GM12878 (cell line): ENCODE measurements around the gene UNCX. TPM values are rescaled to one million over a fixed set of nuclear protein-coding genes. Genes with fewer than 3 reads are reported as not detected.

ENCODE experiments used
- ATAC-seq: fragments of 200-7000 bp; cut with Tn5 transposase; 3 replicates; pipeline ENCODE4 v1.9.1; 2020; ENCODE audit warnings: mild to moderate bottlenecking, moderate library complexity
- BruUV-seq: library from RNA; stranded (reverse); fragments of 400-500 nt; replicated peaks from 2 replicates; lab custom pipeline; 2021; lab: Mats Ljungman, UMichigan
- CTCF ChIA-PET: fragments of 300-600 bp; sonication (Branson Sonifier 250); formaldehyde crosslinking; extraction: SDS; loops from one replicate; lab custom pipeline; 2021; ENCODE audit warnings: inconsistent platforms; lab: Yijun Ruan, JAX
- POLR2A ChIA-PET: fragments of 350-600 bp; formaldehyde crosslinking; extraction: SDS; loops from one replicate; lab custom pipeline; 2021; ENCODE audit warnings: inconsistent platforms; lab: Charles Lee
- RAD21 ChIA-PET: fragments of 300-600 bp; sonication (Branson Sonifier 250); formaldehyde crosslinking; loops from one replicate; lab custom pipeline; 2023; ENCODE audit warnings: antibody characterized with exemption; ENCODE audit not compliant: unreplicated experiment; lab: Charles Lee
- SMC1A ChIA-PET: fragments of 300-600 bp; sonication (Branson Sonifier 250); formaldehyde crosslinking; loops from one replicate; lab custom pipeline; 2023; ENCODE audit not compliant: unreplicated experiment, uncharacterized antibody; lab: Charles Lee
- DNase-seq: peaks from one replicate; pipeline ENCODE4 v3.0.0-alpha.2; 2011; ENCODE audit warnings: low read depth, low spot score
- FAIRE-seq: peaks from 3 replicates; lab custom pipeline; 2011; peaks lifted over from hg19 to GRCh38; lab: Jason Lieb, UNC
- H2AFZ ChIP-seq: 2 replicates; pipeline ENCODE4 v1.6.0; 2011; ENCODE audit warnings: low read depth, low read length, control low read depth; ENCODE audit not compliant: control insufficient read depth
- H3K27ac ChIP-seq: 2 replicates; pipeline ENCODE4 v1.5.1; 2011; ENCODE audit warnings: control low read depth; ENCODE audit not compliant: control insufficient read depth, insufficient read depth
- H3K27me3 ChIP-seq, 2 experiments: replicated peaks in 1 of 2; 2 replicates each; pipeline versions ENCODE4 v1.6.0 to v1.6.1; 2011; ENCODE audit warnings: low read length in 1 of 2; ENCODE audit not compliant: control insufficient read depth in 2 of 2, insufficient read depth in 2 of 2
- H3K36me3 ChIP-seq, 2 experiments: 2 replicates each; pipeline ENCODE4 v1.5.1; 2011; ENCODE audit warnings: low read length in 1 of 2; ENCODE audit not compliant: control insufficient read depth in 2 of 2, insufficient read depth in 2 of 2
- H3K4me1 ChIP-seq: 2 replicates; pipeline ENCODE4 v1.6.1; 2011; ENCODE audit warnings: mild to moderate bottlenecking, low read length, moderate library complexity, mixed read lengths; ENCODE audit not compliant: control insufficient read depth, insufficient read depth
- H3K4me2 ChIP-seq: 2 replicates; pipeline ENCODE4 v1.6.0; 2011; ENCODE audit warnings: control low read depth; ENCODE audit not compliant: control insufficient read depth, insufficient read depth
- H3K4me3 ChIP-seq: fragments of 200-600 bp; sonication (generic); 2 replicates; pipeline ENCODE4 v1.5.1; 2016
- H3K79me2 ChIP-seq: 2 replicates; pipeline ENCODE4 v1.6.0; 2011; ENCODE audit warnings: low read length; ENCODE audit not compliant: control insufficient read depth, insufficient read depth
- H3K9ac ChIP-seq: 2 replicates; pipeline ENCODE4 v1.8.0; 2011; ENCODE audit warnings: low read length, control low read depth, mixed read lengths; ENCODE audit not compliant: control insufficient read depth, insufficient read depth
- H3K9me3 ChIP-seq: replicated peaks from 3 replicates; pipeline ENCODE4 v1.5.1; 2011; ENCODE audit warnings: mild to moderate bottlenecking, low read length; ENCODE audit not compliant: control insufficient read depth, insufficient read depth
- H4K20me1 ChIP-seq: 2 replicates; pipeline ENCODE4 v1.6.0; 2011; ENCODE audit not compliant: control insufficient read depth, insufficient read depth
- CTCF ChIP-seq, 3 experiments: IDR thresholded peaks in 2 of 3; conservative IDR thresholded peaks in 1 of 3; 2 replicates each; pipeline ENCODE4 v1.5.1; 2011; ENCODE audit warnings: low read depth in 3 of 3, low read length in 3 of 3, mild to moderate bottlenecking in 3 of 3, control low read depth in 2 of 3, moderate library complexity in 2 of 3, inconsistent platforms in 1 of 3, mixed read lengths in 1 of 3; ENCODE audit not compliant: control insufficient read depth in 2 of 3, insufficient read depth in 1 of 3; ENCODE audit errors: extremely low read depth in 1 of 3
- EGR1 ChIP-seq, 2 experiments: IDR thresholded peaks; 1 replicate in 1 of 2; 2 replicates in 1 of 2; pipeline ENCODE4 v1.6.1; 2011 to 2012; ENCODE audit warnings: low read depth in 2 of 2, low read length in 2 of 2, borderline replicate concordance in 1 of 2, mild to moderate bottlenecking in 1 of 2, moderate library complexity in 1 of 2
- ELK1 ChIP-seq: IDR thresholded peaks from 2 replicates; pipeline ENCODE4 v1.6.1; 2012; ENCODE audit warnings: low read depth, low read length, improper control_type of control experiment
- ESRRA ChIP-seq: IDR thresholded peaks from 2 replicates; pipeline ENCODE4 v1.6.1; 2012; ENCODE audit warnings: mild to moderate bottlenecking, low read length, improper control_type of control experiment
- ETV6 ChIP-seq, 2 experiments: fragments of 450-650 bp in 1 of 2; IDR thresholded peaks in 1 of 2; conservative IDR thresholded peaks in 1 of 2; 2 replicates each; pipeline ENCODE4 v1.6.1; 2014; ENCODE audit warnings: antibody characterized with exemption in 1 of 2, borderline replicate concordance in 1 of 2, low read depth in 1 of 2, mild to moderate bottlenecking in 1 of 2, moderate library complexity in 1 of 2
- FOS ChIP-seq: IDR thresholded peaks from 3 replicates; pipeline ENCODE4 v1.6.1; 2011; ENCODE audit warnings: borderline replicate concordance; ENCODE audit not compliant: insufficient read length; ENCODE audit errors: extremely low read depth
- FOXK2 ChIP-seq: fragments of 450-650 bp; IDR thresholded peaks from 2 replicates; pipeline ENCODE4 v1.6.1; 2017; ENCODE audit warnings: mild to moderate bottlenecking, moderate library complexity
- GABPA ChIP-seq: IDR thresholded peaks from 2 replicates; pipeline ENCODE4 v1.6.1; 2014; ENCODE audit warnings: antibody characterized with exemption, low read depth, mild to moderate bottlenecking, inconsistent platforms
- MLLT1 ChIP-seq: fragments of 450-650 bp; IDR thresholded peaks from 2 replicates; pipeline ENCODE4 v1.6.1; 2016; ENCODE audit warnings: mild to moderate bottlenecking
- NFXL1 ChIP-seq: fragments of 450-650 bp; IDR thresholded peaks from 2 replicates; pipeline ENCODE4 v1.6.1; 2017; ENCODE audit warnings: antibody characterized with exemption, mild to moderate bottlenecking, borderline replicate concordance
- NKRF ChIP-seq: fragments of 450-650 bp; conservative IDR thresholded peaks from 2 replicates; pipeline ENCODE4 v1.6.1; 2017; ENCODE audit warnings: mild to moderate bottlenecking, moderate library complexity
- NR2F1 ChIP-seq: fragments of 450-650 bp; conservative IDR thresholded peaks from 2 replicates; pipeline ENCODE4 v1.6.1; 2017; ENCODE audit warnings: mild to moderate bottlenecking
- RAD21 ChIP-seq: IDR thresholded peaks from 2 replicates; pipeline ENCODE4 v1.6.1; 2011; ENCODE audit warnings: mild to moderate bottlenecking, low read depth, low read length, moderate library complexity; ENCODE audit not compliant: insufficient read depth
- RELA ChIP-seq: fragments of 450-650 bp; IDR thresholded peaks from 2 replicates; pipeline ENCODE4 v1.8.0; 2014; ENCODE audit warnings: borderline replicate concordance; ENCODE audit not compliant: partially characterized antibody
- SIN3A ChIP-seq: IDR thresholded peaks from 2 replicates; pipeline ENCODE4 v1.6.1; 2012; ENCODE audit warnings: low read depth, low read length, improper control_type of control experiment
- SMARCA5 ChIP-seq: fragments of 450-650 bp; IDR thresholded peaks from 2 replicates; pipeline ENCODE4 v1.6.1; 2017; ENCODE audit warnings: mild to moderate bottlenecking
- WGBS: methylation state at CpG from one replicate; pipeline ENCODE4 v1.1.6; 2016; ENCODE audit warnings: low lambda C conversion rate; ENCODE audit not compliant: insufficient replicate concordance, insufficient coverage; ENCODE audit errors: missing lambda C conversion rate; 5-methylcytosine and 5-hydroxymethylcytosine counted together
- in situ Hi-C: fragments of 300-500 bp; cut with MboI; formaldehyde crosslinking; loops from 9 replicates; pipeline ENCODE4 v1.14.3; 2018; ENCODE audit warnings: mixed read lengths
- intact Hi-C: fragments of 100-400 bp; cut with micrococcal nuclease; formaldehyde crosslinking; loops from one replicate; pipeline ENCODE4 v1.14.2; 2022; ENCODE audit not compliant: unreplicated experiment
- polyA plus RNA-seq, 11 experiments: library from polyadenylated mRNA; depleted of rRNA in 4 of 11; unstranded in 6 of 11; stranded (reverse) in 5 of 11; fragments of >200 nt; fragmentation: Nextera tagmentation in 4 of 11; fragmentation: Illumina TruSeq in 1 of 11; extraction: Ambion mirVana in 4 of 11; extraction: Trizol in 1 of 11; gene quantifications; 1 replicate in 1 of 11; 2 replicates in 10 of 11; pipeline versions ENCODE4 v1.2.1 to v1.2.3, GENCODE V29; 2011 to 2016; ENCODE audit warnings: inconsistent platforms in 2 of 11, missing spikeins in 2 of 11, low read depth in 1 of 11
- total RNA-seq, 4 experiments: library from RNA; depleted of rRNA in 3 of 4; stranded (reverse); fragments of >200 nt in 3 of 4; fragmentation: Illumina TruSeq in 1 of 4; extraction: Trizol in 1 of 4; gene quantifications; 2 replicates each; pipeline versions ENCODE4 v1.2.1 to v1.2.3, GENCODE V29; 2013 to 2021

The UNCX gene
- total and polyA plus RNA-seq, 10 of the 15 experiments (the other 5 are each of a cell fraction or from before 2014, with no cell fraction given), result not detected

- ChIA-PET POLR2A (no interaction called here), SMC1A (no interaction called here)
- ATAC-seq, result no peak
Observed at GRCh38 chr7:1268076-1268815, 35.6 kb downstream of the UNCX start.

More at GRCh38 chr7:1268076-1268815, 35.6 kb downstream of the UNCX start:
- intact Hi-C loops, result no loop called here
- in situ Hi-C loops, result no loop called here
- Histone ChIP-seq H3K27ac (no peak overlapping the region), H3K27me3 (no peaks in the 10 kb centered on the region), H4K20me1 (no peaks in the 10 kb centered on the region), H3K4me2 (no peak overlapping the region)
- FAIRE-seq, result no peak
- TF ChIP-seq FOXK2 (no peak), RAD21 (no peak), EGR1 (IDR thresholded peaks at IDR 0.05; ENCODE audit: borderline replicate concordance in 1 of 2, low read depth in 2 of 2, low read length in 2 of 2) (no peak), CTCF (IDR thresholded peaks at IDR 0.05 in 2 of 3, conservative IDR thresholded peaks at IDR 0.05 in 1 of 3; ENCODE audit: control insufficient read depth in 2 of 3, extremely low read depth in 1 of 3, insufficient read depth in 1 of 3, low read depth in 3 of 3, low read length in 3 of 3) (no peak), NKRF (no peak), FOS (no peak), ETV6 (conservative IDR thresholded peaks at IDR 0.05 in 1 of 2, IDR thresholded peaks at IDR 0.05 in 1 of 2; ENCODE audit: borderline replicate concordance in 1 of 2, low read depth in 1 of 2) (no peak), ESRRA (no peak), RELA (no peak), ELK1 (no peak), MLLT1 (no peak), SMARCA5 (no peak), GABPA (no peak), SIN3A (no peak), NR2F1 (no peak), NFXL1 (no peak)
- TF ChIP-seq, all 136 proteins: peak for 0
- no peak overlapping the region for H2AFZ ChIP-seq
- no peak overlapping the region for H3K9ac ChIP-seq
- DNase-seq, result no peak
- H3K9me3 ChIP-seq, result peaks cover 2% of the 10 kb centered on the region; the same call in 2 of the 3 replicates
- no peaks in the 10 kb centered on the region for H3K4me1 ChIP-seq
- WGBS, result 45% methylated on average over 26 of the region's 27 CpGs
- H3K79me2 ChIP-seq, result no peaks in the 10 kb centered on the region
- BruUV-seq, result no TSS peak
- ChIA-PET CTCF (no interaction called here), RAD21 (no interaction called here)
- no peak overlapping the region for H3K4me3 ChIP-seq
- no peaks in the 10 kb centered on the region for H3K36me3 ChIP-seq
